GM12864 (cell line): ENCODE data around the gene SPOCD1.
A peak's percentile ranks its signal among the peaks of the same experiment; 100 is the strongest.

Source experiments
- DNase-seq: peaks from one replicate; pipeline ENCODE4 v3.0.0-alpha.2; 2011; ENCODE audit warnings: low read depth
- H3K4me3 ChIP-seq: 2 replicates; pipeline ENCODE4 v1.5.1; 2011; ENCODE audit warnings: mild to moderate bottlenecking, low read depth, low read length, control low read depth
- TF ChIP-seq, protein P1 (sequence below): IDR thresholded peaks from 2 replicates; pipeline ENCODE4 v1.5.1; 2011; ENCODE audit warnings: low read depth, mild to moderate bottlenecking, moderate library complexity, low read length, control low read depth, inconsistent platforms; ENCODE audit errors: missing control alignments

Gene SPOCD1

DNA sequence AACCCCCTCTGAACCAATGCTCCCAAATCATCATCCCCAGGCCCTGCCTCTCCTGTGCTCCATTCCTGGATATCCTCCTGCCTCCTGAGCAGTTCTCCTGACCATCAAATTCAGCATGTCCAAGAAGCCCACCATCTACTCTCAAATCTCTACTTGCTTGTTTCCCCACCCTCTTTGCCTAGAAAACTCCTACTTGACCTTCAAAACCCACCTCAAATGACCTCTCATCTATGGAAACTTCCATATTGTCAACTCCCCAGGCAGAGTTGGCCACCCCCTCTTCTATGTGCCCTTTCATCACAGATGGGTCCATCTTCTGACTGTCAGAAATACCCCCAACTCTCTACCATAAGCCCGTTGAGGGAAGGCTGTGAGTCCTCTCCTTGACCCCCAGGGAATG lies 68.5 kb downstream of the SPOCD1 start:
- TF ChIP-seq, protein P1, sequence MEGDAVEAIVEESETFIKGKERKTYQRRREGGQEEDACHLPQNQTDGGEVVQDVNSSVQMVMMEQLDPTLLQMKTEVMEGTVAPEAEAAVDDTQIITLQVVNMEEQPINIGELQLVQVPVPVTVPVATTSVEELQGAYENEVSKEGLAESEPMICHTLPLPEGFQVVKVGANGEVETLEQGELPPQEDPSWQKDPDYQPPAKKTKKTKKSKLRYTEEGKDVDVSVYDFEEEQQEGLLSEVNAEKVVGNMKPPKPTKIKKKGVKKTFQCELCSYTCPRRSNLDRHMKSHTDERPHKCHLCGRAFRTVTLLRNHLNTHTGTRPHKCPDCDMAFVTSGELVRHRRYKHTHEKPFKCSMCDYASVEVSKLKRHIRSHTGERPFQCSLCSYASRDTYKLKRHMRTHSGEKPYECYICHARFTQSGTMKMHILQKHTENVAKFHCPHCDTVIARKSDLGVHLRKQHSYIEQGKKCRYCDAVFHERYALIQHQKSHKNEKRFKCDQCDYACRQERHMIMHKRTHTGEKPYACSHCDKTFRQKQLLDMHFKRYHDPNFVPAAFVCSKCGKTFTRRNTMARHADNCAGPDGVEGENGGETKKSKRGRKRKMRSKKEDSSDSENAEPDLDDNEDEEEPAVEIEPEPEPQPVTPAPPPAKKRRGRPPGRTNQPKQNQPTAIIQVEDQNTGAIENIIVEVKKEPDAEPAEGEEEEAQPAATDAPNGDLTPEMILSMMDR: no peak
- H3K4me3 ChIP-seq: no peak overlapping the region
- no peak for DNase-seq

DNA sequence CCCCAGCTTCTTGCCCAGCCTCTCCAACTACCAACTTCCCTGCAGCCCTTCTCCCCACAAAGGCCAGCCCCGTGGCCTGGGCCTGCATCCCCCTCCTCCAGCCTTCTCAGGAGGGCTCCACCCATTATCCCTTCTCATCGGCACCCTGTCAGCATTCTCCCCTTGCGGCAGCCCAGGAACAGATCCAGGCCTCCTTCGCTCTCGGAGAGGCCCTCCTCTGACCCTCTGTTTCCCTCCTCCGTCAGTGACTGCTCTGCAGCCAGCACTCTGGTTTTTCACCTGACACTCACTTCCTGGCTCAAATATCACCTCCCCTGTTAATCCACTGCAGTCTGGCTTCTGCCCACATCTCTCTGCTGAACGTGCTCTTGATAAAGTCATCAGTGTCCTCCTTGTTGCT lies 69.1 kb downstream of the SPOCD1 start:
- no peak for DNase-seq

DNA sequence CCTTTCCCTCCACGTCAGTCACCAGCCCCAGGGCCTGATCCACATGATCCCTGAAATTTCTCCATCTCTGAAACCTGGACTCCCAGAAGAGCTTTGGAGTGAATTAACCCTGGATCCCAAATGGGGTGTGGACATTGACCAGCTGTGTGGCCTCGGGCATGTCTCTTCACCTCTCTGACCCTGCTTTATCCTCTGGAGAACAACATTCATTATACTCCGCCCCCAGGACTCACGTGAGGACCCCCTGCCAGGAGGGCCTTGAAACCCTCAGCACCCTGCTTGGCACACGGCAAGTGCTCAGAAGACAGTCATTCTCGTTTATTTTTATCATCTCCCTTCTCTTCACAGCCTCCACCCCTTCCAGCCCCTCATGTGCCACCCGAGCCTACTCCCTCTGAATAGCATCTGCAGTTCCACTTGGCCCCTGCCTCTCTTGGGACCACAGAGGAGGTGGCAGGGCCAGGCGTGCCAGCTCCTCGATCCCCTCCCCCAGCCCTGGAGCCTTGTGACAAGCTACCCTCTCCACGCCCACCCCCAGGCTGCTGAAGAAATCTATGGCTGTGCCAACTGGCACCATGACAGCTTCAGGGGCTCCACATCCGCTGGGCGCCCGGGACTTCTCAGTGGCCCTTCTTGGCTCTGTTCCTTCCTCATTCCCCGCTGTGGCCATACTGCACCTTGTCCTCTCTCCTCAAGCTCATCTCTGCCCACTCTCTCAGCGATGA lies 69.7 kb downstream of the SPOCD1 start:
- no peak for DNase-seq
- no peak overlapping the region for H3K4me3 ChIP-seq
- TF ChIP-seq, protein P1: no peak

More for the DNA sequence above, 69.1 kb downstream of the SPOCD1 start:
- H3K4me3 ChIP-seq: no peak overlapping the region
- TF ChIP-seq, protein P1: no peak

DNA sequence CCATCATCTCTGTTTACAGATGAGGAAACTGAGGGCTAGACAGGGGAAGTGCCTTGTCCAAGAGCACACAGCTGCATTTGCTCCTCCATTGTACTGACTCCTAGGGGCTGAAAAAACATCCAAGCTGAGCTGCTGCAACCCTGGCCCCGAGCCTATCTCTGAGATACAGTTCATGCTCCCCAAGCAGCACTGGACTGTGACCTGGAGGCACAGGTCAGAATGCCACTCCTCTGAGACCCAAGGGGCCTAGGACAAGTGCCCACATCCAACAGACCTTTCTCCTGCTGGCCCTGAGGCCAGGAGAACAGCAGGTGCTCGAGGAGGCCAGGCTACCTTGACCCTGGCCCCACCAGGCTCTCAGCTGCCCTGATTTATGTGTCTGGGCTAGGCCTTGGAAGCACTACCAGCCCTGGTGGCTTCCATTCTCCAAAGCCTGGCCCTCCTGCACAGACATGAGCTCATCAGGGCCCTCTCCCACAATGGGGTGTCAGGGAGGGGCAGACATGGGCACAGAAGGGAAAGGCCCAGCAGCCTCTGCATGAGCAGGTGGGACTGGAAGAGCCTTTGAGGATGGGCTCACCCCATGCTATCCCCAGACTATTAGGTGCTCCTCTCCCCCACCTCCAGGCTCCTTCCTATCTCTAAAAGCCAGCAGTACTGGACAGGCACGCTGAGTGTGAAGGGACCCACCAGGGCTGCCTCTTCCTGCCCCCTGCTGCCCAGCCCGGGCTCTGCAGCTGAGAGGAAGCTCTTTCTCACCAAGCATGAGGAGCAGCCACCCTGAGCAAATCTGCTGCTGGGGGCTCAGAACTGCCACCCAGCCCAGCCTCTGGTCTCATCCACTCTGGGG lies 70.5 kb downstream of the SPOCD1 start:
- no peak overlapping the region for H3K4me3 ChIP-seq
- no peak for DNase-seq
- TF ChIP-seq, protein P1: peak; percentile 82

DNA sequence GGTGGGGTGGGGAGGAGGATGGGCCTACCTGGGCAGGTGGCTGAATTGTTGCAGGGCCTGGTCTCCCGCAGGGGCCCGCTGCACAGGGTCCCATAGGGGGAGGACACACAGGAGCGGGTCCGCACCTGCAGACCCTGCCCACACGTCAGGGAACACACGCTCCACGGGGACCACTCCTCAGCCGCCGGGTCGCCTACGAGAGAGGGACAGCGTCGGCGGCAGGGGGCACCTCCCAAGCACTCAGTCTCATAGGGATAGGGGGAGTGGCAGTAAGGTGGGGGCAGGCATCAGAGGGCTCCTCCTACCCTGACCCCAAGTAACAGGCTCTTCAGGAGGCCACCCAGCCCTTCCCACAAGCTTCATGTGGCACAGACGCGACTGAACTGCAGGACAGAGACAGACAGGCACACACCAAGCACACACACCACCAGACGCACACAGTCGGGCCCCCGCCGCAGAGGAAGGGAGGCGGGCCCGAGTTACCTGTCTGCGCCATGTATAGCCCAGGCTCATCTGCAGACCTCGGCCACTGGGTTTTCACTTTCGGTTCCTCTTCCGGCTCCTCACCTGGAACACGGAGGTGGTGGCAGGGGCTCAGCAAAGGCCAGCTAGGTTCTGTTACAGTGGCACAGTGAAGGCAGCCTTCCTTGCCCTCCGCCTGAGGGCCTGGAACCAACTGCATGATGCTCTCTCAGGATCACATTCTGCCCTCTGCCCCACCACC lies 71.5 kb downstream of the SPOCD1 start:
- TF ChIP-seq, protein P1: no peak
- DNase-seq: peak; percentile 61
- no peak overlapping the region for H3K4me3 ChIP-seq

DNA sequence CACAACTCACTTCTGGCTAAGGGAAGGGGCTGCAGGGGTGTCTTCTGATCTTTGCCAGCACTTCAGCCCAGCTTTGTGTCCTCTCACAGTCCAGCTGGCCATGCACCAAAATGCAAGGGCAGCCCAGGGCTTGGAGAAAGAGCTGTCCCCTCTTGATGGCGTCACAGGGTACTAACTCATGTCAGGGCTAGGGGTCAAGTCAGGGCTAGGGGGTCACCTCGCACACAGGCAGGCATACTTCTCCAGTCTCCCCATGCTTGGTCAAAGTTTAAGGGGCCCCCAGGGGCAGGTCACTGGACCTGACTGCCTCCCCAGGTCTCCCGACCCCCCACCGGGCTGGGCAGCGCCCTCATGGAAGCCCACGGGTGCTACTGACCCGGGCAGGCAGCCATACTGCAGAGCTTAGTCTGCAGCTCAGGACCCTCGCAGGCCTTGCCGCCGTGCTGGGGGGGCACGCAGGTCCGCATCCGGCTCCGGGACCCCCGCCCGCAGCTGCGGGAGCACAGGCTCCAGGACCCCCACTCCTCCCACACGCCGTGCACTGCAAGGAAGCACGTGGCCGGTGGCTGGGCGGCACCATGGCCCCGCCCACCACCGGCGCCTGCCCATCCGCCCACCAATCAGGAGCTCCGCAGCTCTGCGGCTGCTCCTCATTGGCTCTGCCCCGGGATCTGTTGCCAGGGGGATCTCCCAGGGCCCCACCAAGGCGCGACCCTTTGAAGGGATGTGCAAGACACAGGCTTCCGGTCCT lies 73.2 kb downstream of the SPOCD1 start:
- TF ChIP-seq, protein P1: no peak
- H3K4me3 ChIP-seq: no peak overlapping the region
- DNase-seq: no peak
